HEK293 (cell line): ENCODE results near the gene GLCCI1.

Source experiments
- CTCF ChIA-PET: fragments of 350-600 bp; formaldehyde crosslinking; extraction: SDS; loops from one replicate; lab custom pipeline; 2021; ENCODE audit warnings: antibody characterized with exemption; lab: Yijun Ruan, JAX
- POLR2A ChIA-PET: fragments of 300-600 bp; formaldehyde crosslinking; extraction: SDS; loops from one replicate; lab custom pipeline; 2020; ENCODE audit warnings: antibody characterized with exemption, inconsistent platforms; lab: Yijun Ruan, JAX
- H3K27ac ChIP-seq: fragments of 200-500 bp; sonication (Bioruptor generic); 2 replicates; pipeline ENCODE4 v1.5.1; 2014; ENCODE audit warnings: low read depth, low read length, control low read depth, inconsistent platforms; ENCODE audit errors: extremely low read depth
- H3K36me3 ChIP-seq, 2 experiments: fragments of 200-500 bp in 1 of 2; sonication (Bioruptor generic) in 1 of 2; 1 replicate in 1 of 2; 2 replicates in 1 of 2; pipeline ENCODE4 v1.5.1; 2014 to 2017; ENCODE audit warnings: inconsistent platforms in 2 of 2, low read length in 2 of 2; ENCODE audit not compliant: control insufficient read depth in 2 of 2, insufficient read depth in 1 of 2
- H3K4me1 ChIP-seq: fragments of 200-500 bp; sonication (Bioruptor generic); 2 replicates; pipeline ENCODE4 v1.5.1; 2014; ENCODE audit warnings: mild to moderate bottlenecking, low read length, inconsistent platforms; ENCODE audit not compliant: control insufficient read depth, insufficient read depth
- H3K4me3 ChIP-seq: 2 replicates; pipeline ENCODE4 v1.5.1; 2011; ENCODE audit warnings: low read depth, mild to moderate bottlenecking, control low read depth, low read length, moderate library complexity
- H3K9me3 ChIP-seq: fragments of 200-500 bp; sonication (Bioruptor generic); 2 replicates; pipeline ENCODE4 v1.5.1; 2014; ENCODE audit warnings: low read depth, low read length, inconsistent platforms; ENCODE audit not compliant: control insufficient read depth, insufficient read depth
- PRDM1 ChIP-seq: fragments of 450-650 bp; formaldehyde crosslinking; IDR thresholded peaks from 2 replicates; pipeline ENCODE4; 2016; ENCODE audit warnings: missing biosample characterization, missing genetic modification characterization
- PRDM2 ChIP-seq: fragments of 450-650 bp; formaldehyde crosslinking; IDR thresholded peaks from 2 replicates; pipeline ENCODE4 v1.5.1; 2016; ENCODE audit warnings: missing biosample characterization, missing genetic modification characterization, borderline replicate concordance
- ZBTB10 ChIP-seq: fragments of 450-650 bp; formaldehyde crosslinking; IDR thresholded peaks from 2 replicates; pipeline ENCODE4 v1.5.1; 2016; ENCODE audit warnings: missing biosample characterization, missing genetic modification characterization
- ZBTB8A ChIP-seq: fragments of 450-650 bp; formaldehyde crosslinking; IDR thresholded peaks from 2 replicates; pipeline ENCODE4 v1.5.1; 2016; ENCODE audit warnings: missing biosample characterization, missing genetic modification characterization
- ZFP3 ChIP-seq: fragments of 450-650 bp; formaldehyde crosslinking; IDR thresholded peaks from 2 replicates; pipeline ENCODE4 v1.5.1; 2016; ENCODE audit warnings: low read depth, missing biosample characterization, missing genetic modification characterization
- ZNF132 ChIP-seq: fragments of 450-650 bp; formaldehyde crosslinking; IDR thresholded peaks from 2 replicates; pipeline ENCODE4 v1.5.1; 2017; ENCODE audit warnings: missing biosample characterization, missing genetic modification characterization, borderline replicate concordance
- ZNF155 ChIP-seq: fragments of 450-650 bp; formaldehyde crosslinking; IDR thresholded peaks from 2 replicates; pipeline ENCODE4 v1.5.1; 2016; ENCODE audit warnings: missing biosample characterization, missing genetic modification characterization
- ZNF2 ChIP-seq: fragments of 450-650 bp; formaldehyde crosslinking; IDR thresholded peaks from 2 replicates; pipeline ENCODE4 v1.5.1; 2016; ENCODE audit warnings: missing biosample characterization, missing genetic modification characterization
- ZNF211 ChIP-seq: fragments of 450-650 bp; formaldehyde crosslinking; IDR thresholded peaks from 2 replicates; pipeline ENCODE4 v1.5.1; 2016; ENCODE audit warnings: low read depth, missing biosample characterization, missing genetic modification characterization
- ZNF292 ChIP-seq: fragments of 450-650 bp; formaldehyde crosslinking; IDR thresholded peaks from 2 replicates; pipeline ENCODE4 v1.5.1; 2016; ENCODE audit warnings: low read depth, missing biosample characterization, missing genetic modification characterization, borderline replicate concordance
- ZNF341 ChIP-seq: fragments of 450-650 bp; formaldehyde crosslinking; IDR thresholded peaks from 2 replicates; pipeline ENCODE4; 2016; ENCODE audit warnings: low read depth, missing biosample characterization, missing genetic modification characterization
- ZNF394 ChIP-seq: fragments of 450-650 bp; formaldehyde crosslinking; IDR thresholded peaks from 2 replicates; pipeline ENCODE4 v1.5.1; 2016; ENCODE audit warnings: missing biosample characterization, missing genetic modification characterization, mild to moderate bottlenecking, moderate library complexity, borderline replicate concordance
- ZNF514 ChIP-seq: fragments of 450-650 bp; formaldehyde crosslinking; IDR thresholded peaks from 2 replicates; pipeline ENCODE4 v1.5.1; 2016; ENCODE audit warnings: missing biosample characterization, missing genetic modification characterization
- ZNF549 ChIP-seq: fragments of 450-650 bp; IDR thresholded peaks from 2 replicates; pipeline ENCODE4 v1.5.1; 2018; ENCODE audit warnings: missing biosample characterization, missing genetic modification characterization, mild to moderate bottlenecking, inconsistent platforms, moderate library complexity
- ZNF585B ChIP-seq: fragments of 450-650 bp; formaldehyde crosslinking; IDR thresholded peaks from 2 replicates; pipeline ENCODE4 v1.5.1; 2016; ENCODE audit warnings: missing biosample characterization, missing genetic modification characterization
- ZNF76 ChIP-seq: fragments of 450-650 bp; formaldehyde crosslinking; IDR thresholded peaks from 2 replicates; pipeline ENCODE4; 2016; ENCODE audit warnings: low read depth, missing biosample characterization, missing genetic modification characterization, borderline replicate concordance
- ZNF830 ChIP-seq: fragments of 450-650 bp; IDR thresholded peaks from 2 replicates; pipeline ENCODE4 v1.5.0; 2018; ENCODE audit warnings: missing biosample characterization, missing genetic modification characterization, low read depth, mild to moderate bottlenecking, moderate library complexity
- ZXDB ChIP-seq: fragments of 450-650 bp; formaldehyde crosslinking; IDR thresholded peaks from 2 replicates; pipeline ENCODE4 v1.5.1; 2016; ENCODE audit warnings: missing biosample characterization, missing genetic modification characterization
- TF ChIP-seq, protein P1 (sequence below): fragments of 450-650 bp; IDR thresholded peaks from 2 replicates; pipeline ENCODE4 v1.5.1; 2018; ENCODE audit warnings: missing biosample characterization, mild to moderate bottlenecking, missing genetic modification characterization
- TF ChIP-seq, protein P2 (sequence below): fragments of 450-650 bp; formaldehyde crosslinking; conservative IDR thresholded peaks from 2 replicates; pipeline ENCODE4 v1.5.1; 2016; ENCODE audit warnings: low read depth, missing biosample characterization, missing genetic modification characterization

Gene GLCCI1

GRCh38 chr7:8103282-8103681 is 134.7 kb downstream of the GLCCI1 start:
- ChIA-PET POLR2A (no interaction called here), CTCF (no interaction called here)
- H3K4me1 ChIP-seq = no peaks in the 10 kb centered on the region
- no peaks in the 10 kb centered on the region for H3K36me3 ChIP-seq
- H3K27ac ChIP-seq = no peak overlapping the region
- H3K4me3 ChIP-seq = no peak overlapping the region
- TF ChIP-seq ZXDB (tag by site-specific recombination) = no peak
- no peak for TF ChIP-seq PRDM2
- TF ChIP-seq ZNF341 = no peak
- no peak for TF ChIP-seq ZBTB8A (tag by site-specific recombination)
- TF ChIP-seq, protein P1, sequence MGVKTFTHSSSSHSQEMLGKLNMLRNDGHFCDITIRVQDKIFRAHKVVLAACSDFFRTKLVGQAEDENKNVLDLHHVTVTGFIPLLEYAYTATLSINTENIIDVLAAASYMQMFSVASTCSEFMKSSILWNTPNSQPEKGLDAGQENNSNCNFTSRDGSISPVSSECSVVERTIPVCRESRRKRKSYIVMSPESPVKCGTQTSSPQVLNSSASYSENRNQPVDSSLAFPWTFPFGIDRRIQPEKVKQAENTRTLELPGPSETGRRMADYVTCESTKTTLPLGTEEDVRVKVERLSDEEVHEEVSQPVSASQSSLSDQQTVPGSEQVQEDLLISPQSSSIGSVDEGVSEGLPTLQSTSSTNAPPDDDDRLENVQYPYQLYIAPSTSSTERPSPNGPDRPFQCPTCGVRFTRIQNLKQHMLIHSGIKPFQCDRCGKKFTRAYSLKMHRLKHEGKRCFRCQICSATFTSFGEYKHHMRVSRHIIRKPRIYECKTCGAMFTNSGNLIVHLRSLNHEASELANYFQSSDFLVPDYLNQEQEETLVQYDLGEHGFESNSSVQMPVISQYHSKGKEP (tag by site-specific recombination) = no peak
- TF ChIP-seq, protein P2, sequence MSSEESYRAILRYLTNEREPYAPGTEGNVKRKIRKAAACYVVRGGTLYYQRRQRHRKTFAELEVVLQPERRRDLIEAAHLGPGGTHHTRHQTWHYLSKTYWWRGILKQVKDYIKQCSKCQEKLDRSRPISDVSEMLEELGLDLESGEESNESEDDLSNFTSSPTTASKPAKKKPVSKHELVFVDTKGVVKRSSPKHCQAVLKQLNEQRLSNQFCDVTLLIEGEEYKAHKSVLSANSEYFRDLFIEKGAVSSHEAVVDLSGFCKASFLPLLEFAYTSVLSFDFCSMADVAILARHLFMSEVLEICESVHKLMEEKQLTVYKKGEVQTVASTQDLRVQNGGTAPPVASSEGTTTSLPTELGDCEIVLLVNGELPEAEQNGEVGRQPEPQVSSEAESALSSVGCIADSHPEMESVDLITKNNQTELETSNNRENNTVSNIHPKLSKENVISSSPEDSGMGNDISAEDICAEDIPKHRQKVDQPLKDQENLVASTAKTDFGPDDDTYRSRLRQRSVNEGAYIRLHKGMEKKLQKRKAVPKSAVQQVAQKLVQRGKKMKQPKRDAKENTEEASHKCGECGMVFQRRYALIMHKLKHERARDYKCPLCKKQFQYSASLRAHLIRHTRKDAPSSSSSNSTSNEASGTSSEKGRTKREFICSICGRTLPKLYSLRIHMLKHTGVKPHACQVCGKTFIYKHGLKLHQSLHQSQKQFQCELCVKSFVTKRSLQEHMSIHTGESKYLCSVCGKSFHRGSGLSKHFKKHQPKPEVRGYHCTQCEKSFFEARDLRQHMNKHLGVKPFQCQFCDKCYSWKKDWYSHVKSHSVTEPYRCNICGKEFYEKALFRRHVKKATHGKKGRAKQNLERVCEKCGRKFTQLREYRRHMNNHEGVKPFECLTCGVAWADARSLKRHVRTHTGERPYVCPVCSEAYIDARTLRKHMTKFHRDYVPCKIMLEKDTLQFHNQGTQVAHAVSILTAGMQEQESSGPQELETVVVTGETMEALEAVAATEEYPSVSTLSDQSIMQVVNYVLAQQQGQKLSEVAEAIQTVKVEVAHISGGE = no peak
- TF ChIP-seq ZNF76 (tag by site-specific recombination) = no peak
- TF ChIP-seq ZNF2 = no peak
- TF ChIP-seq ZNF585B (tag by site-specific recombination) = no peak
- no peak for TF ChIP-seq ZNF132
- no peak for TF ChIP-seq ZNF211 (tag by site-specific recombination)
- no peak for TF ChIP-seq ZNF394 (tag by site-specific recombination)
- TF ChIP-seq ZNF155 (tag by site-specific recombination) = no peak
- no peak for TF ChIP-seq ZNF549 (tag by site-specific recombination)
- no peak for TF ChIP-seq ZFP3 (tag by site-specific recombination)
- no peak for TF ChIP-seq PRDM1 (tag by site-specific recombination)
- TF ChIP-seq ZNF514 = no peak
- no peak for TF ChIP-seq ZNF830
- TF ChIP-seq ZNF292 = no peak
- no peak for TF ChIP-seq ZBTB10 (tag by site-specific recombination)
- no peaks in the 10 kb centered on the region for H3K9me3 ChIP-seq
